Transverse colon (tissue), 4 donors: Measurements from ENCODE around the gene TOMM22.

Experiments used
- POLR2A ChIP-seq: fragments of 450-650 bp; IDR thresholded peaks from one replicate; pipeline ENCODE4 v1.6.1; 2016; ENCODE audit warnings: antibody characterized with exemption, mild to moderate bottlenecking, moderate library complexity
- POLR2AphosphoS5 ChIP-seq, 3 donors: sonication (generic); formaldehyde crosslinking; IDR thresholded peaks; one replicate each; pipeline ENCODE4 v1.6.1; 2016; ENCODE audit warnings: antibody characterized with exemption in 3 of 3
- TF ChIP-seq, protein P1 (sequence below), 5 experiments: fragments of 200-600 bp in 3 of 5; fragments of 450-650 bp in 2 of 5; sonication (generic) in 3 of 5; IDR thresholded peaks; 1 replicate in 2 of 5; 2 replicates in 3 of 5; pipeline ENCODE4 v1.5.1; 2016 to 2017; ENCODE audit warnings: antibody characterized with exemption in 5 of 5, inconsistent platforms in 3 of 5, mild to moderate bottlenecking in 2 of 5, moderate library complexity in 1 of 5

DNA sequence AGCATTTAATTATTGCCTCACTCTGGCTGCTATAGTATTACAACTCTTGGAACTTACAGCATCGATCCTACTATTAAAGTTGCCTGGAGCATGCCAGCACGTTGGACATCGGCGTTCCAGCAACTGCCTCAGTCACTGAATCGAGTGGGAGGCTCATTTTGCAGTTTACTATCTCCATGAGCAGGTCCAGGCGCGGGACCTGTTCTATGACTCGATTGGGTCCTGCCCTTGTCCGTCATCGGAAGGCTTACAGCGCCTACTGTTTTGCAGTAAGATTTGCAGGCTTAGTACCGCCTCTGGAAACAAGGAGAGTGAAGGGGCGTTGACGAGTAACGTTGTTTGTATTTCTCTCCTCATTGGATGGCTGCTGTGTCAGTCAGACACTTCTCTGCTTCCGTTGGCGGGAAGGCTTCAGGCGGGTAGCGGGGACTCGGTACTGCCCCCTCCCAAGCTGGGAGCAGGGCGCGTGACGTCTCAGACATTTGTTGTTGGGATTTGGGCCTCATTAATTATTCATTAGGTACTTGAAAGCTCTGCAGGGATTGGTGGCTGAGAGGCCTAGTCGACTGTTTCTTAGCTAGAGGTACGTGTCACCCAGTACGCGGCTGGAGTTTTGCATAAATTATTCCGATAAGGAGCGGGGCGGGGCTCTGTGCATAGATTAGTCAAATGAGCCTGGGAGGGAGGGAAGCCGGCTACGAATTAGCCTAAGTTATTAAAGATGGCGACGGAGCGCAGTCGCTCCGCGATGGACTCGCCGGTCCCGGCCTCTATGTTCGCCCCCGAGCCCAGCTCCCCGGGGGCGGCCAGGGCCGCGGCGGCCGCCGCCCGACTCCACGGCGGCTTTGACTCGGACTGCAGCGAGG is 23.7 kb downstream of the TOMM22 start, which contains the start of gene GTPBP1:
- TF ChIP-seq, protein P1, sequence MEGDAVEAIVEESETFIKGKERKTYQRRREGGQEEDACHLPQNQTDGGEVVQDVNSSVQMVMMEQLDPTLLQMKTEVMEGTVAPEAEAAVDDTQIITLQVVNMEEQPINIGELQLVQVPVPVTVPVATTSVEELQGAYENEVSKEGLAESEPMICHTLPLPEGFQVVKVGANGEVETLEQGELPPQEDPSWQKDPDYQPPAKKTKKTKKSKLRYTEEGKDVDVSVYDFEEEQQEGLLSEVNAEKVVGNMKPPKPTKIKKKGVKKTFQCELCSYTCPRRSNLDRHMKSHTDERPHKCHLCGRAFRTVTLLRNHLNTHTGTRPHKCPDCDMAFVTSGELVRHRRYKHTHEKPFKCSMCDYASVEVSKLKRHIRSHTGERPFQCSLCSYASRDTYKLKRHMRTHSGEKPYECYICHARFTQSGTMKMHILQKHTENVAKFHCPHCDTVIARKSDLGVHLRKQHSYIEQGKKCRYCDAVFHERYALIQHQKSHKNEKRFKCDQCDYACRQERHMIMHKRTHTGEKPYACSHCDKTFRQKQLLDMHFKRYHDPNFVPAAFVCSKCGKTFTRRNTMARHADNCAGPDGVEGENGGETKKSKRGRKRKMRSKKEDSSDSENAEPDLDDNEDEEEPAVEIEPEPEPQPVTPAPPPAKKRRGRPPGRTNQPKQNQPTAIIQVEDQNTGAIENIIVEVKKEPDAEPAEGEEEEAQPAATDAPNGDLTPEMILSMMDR (IDR thresholded peaks at IDR 0.05): peak in 1 of 5 experiments; percentile 39
- peak; percentile 88 for TF ChIP-seq POLR2A
- peak; percentile 86 to 93 (median 88) for TF ChIP-seq POLR2AphosphoS5 (IDR thresholded peaks at IDR 0.05)
